Natural killer cell (primary cell): Measurements from ENCODE around the gene MTMR4. TPM values are rescaled to one million over a fixed set of nuclear protein-coding genes. Genes with fewer than 3 reads are reported as not detected.

Experiments used
- ATAC-seq, 3 donors: fragments of 150-1000 bp in 2 of 3; fragments of 200-7000 bp in 1 of 3; cut with Tn5 transposase; 1 replicate in 1 of 3; 2 replicates in 2 of 3; pipeline ENCODE4 v1.10.0; 2021; ENCODE audit warnings: mild to moderate bottlenecking in 2 of 3, moderate library complexity in 2 of 3
- DNase-seq, 2 donors: peaks; one replicate each; pipeline versions ENCODE4 v3.0.0 to v3.0.0-alpha.2; 2013 to 2021; ENCODE audit warnings: mixed read lengths in 1 of 2
- H3K27ac ChIP-seq: one replicate; pipeline ENCODE4 v1.5.1; 2013; ENCODE audit warnings: mild to moderate bottlenecking, low read length
- H3K27me3 ChIP-seq: one replicate; pipeline ENCODE4 v1.6.1; 2013; ENCODE audit warnings: low read length; ENCODE audit not compliant: control insufficient read depth, insufficient read depth
- H3K36me3 ChIP-seq: one replicate; pipeline ENCODE4 v1.6.1; 2013; ENCODE audit warnings: low read length; ENCODE audit not compliant: control insufficient read depth, insufficient read depth
- H3K4me1 ChIP-seq: one replicate; pipeline ENCODE4 v1.6.1; 2013; ENCODE audit warnings: low read length; ENCODE audit not compliant: control insufficient read depth, insufficient read depth
- H3K4me3 ChIP-seq: one replicate; pipeline ENCODE4 v1.5.1; 2013; ENCODE audit warnings: low read length
- H3K9me3 ChIP-seq: one replicate; pipeline ENCODE4 v1.6.1; 2013; ENCODE audit warnings: low read length; ENCODE audit not compliant: control insufficient read depth, insufficient read depth
- H3K27ac Mint-ChIP-seq, 2 donors: one replicate each; pipeline ENCODE4 v1.8.0; 2022; ENCODE audit warnings: mild to moderate bottlenecking in 2 of 2, mixed read lengths in 2 of 2, moderate library complexity in 1 of 2
- H3K27me3 Mint-ChIP-seq, 2 donors: one replicate each; pipeline ENCODE4 v1.8.0; 2022; ENCODE audit warnings: low read depth in 2 of 2, mixed read lengths in 2 of 2
- H3K36me3 Mint-ChIP-seq: one replicate; pipeline ENCODE4 v1.8.0; 2022; ENCODE audit warnings: mixed read lengths
- H3K4me1 Mint-ChIP-seq, 2 donors: one replicate each; pipeline ENCODE4 v1.8.0; 2022; ENCODE audit warnings: mixed read lengths in 2 of 2
- H3K4me3 Mint-ChIP-seq: one replicate; pipeline ENCODE4 v1.8.0; 2022; ENCODE audit warnings: mild to moderate bottlenecking, moderate library complexity, mixed read lengths
- H3K9me3 Mint-ChIP-seq, 2 donors: one replicate each; pipeline ENCODE4 v1.8.0; 2022; ENCODE audit warnings: mixed read lengths in 2 of 2
- WGBS: methylation state at CpG from one replicate; pipeline ENCODE4 v1.1.7; 2013; ENCODE audit warnings: missing lambda C conversion rate; ENCODE audit not compliant: insufficient coverage; 5-methylcytosine and 5-hydroxymethylcytosine counted together
- intact Hi-C: fragments of 100-400 bp; cut with micrococcal nuclease; formaldehyde crosslinking; loops from one replicate; pipeline ENCODE4 v1.14.2; 2022
- total RNA-seq, 4 donors: library from RNA; stranded (reverse); fragments of 120-200 nt in 1 of 4; gene quantifications; one replicate each; pipeline versions ENCODE4 v1.2.3 to v1.2.4, GENCODE V29; 2013 to 2022
- TF ChIP-seq, protein P1 (sequence below): fragments of 200-600 bp; IDR thresholded peaks from one replicate; pipeline ENCODE4 v1.8.0; 2022; ENCODE audit warnings: antibody characterized with exemption

Gene MTMR4
- total RNA-seq, 3 donors from 2014 or later (not counting 1 experiment from before 2014, with no cell fraction given): 28.4 to 43.4 (median 39.7) TPM

DNA sequence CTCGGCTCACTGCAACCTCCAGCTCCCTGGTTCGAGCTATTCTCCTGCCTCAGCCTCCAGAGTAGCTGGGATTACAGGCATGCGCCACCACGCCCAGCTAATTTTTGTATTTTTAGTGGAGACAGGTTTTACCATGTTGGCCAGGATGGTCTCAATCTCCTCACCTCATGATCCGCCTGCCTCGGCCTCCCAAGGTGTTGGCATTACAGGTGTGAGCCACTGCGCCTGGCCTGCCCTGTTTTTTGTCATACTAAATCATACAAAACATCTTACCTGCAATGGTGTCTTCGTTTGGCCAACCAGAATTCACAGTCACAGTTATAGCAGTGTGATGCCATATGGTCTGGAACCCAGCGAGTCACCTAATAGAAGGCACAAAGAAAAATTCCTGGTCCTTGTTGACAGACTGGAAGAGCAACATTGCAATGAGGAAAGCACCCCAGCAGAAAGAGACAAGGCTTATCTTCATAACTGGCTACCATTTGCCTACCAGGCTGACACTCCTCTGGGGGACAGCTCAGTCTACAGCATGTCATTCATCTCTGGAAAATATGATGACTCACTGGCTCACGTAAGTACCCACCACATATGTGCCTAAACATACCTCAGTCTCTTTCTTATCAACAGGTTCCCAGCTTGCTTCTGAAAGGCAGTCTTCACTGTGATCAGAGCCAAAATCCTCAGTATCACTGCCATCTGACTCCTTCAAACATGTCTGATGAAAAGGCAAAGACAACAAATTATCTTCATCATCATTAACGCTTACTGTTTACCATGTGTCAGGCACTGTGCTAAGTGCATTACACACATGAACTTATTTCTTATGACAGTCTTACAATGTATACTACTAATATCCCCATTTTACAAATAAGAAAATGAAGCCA is 22.0 kb downstream of the MTMR4 start:
- Histone ChIP-seq H3K27ac (no peak overlapping the region), H3K27me3 (no peaks in the 10 kb centered on the region), H3K4me1 (peaks cover 2% of the 10 kb centered on the region), H3K36me3 (peaks cover 56% of the 10 kb centered on the region), H3K4me3 (no peak overlapping the region), H3K9me3 (no peaks in the 10 kb centered on the region)
- Mint-ChIP-seq H3K9me3 (no peaks in the 10 kb centered on the region), H3K36me3 (peaks cover 16% of the 10 kb centered on the region), H3K4me1 (no peaks in the 10 kb centered on the region), H3K4me3 (no peak overlapping the region), H3K27me3 (no peaks in the 10 kb centered on the region), H3K27ac (no peak overlapping the region)
- intact Hi-C loops: no loop called here
- TF ChIP-seq, protein P1, sequence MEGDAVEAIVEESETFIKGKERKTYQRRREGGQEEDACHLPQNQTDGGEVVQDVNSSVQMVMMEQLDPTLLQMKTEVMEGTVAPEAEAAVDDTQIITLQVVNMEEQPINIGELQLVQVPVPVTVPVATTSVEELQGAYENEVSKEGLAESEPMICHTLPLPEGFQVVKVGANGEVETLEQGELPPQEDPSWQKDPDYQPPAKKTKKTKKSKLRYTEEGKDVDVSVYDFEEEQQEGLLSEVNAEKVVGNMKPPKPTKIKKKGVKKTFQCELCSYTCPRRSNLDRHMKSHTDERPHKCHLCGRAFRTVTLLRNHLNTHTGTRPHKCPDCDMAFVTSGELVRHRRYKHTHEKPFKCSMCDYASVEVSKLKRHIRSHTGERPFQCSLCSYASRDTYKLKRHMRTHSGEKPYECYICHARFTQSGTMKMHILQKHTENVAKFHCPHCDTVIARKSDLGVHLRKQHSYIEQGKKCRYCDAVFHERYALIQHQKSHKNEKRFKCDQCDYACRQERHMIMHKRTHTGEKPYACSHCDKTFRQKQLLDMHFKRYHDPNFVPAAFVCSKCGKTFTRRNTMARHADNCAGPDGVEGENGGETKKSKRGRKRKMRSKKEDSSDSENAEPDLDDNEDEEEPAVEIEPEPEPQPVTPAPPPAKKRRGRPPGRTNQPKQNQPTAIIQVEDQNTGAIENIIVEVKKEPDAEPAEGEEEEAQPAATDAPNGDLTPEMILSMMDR: no peak
- WGBS: 93% methylated on average over 11 of the region's 11 CpGs
- ATAC-seq (no peak), DNase-seq (no peak)

GRCh38 chr17:58491510-58492045 is 22.9 kb downstream of the MTMR4 start:
- no peak overlapping the region for H3K4me3 Mint-ChIP-seq
- DNase-seq (no peak), ATAC-seq (no peak)
- Histone ChIP-seq H3K36me3 (peaks cover 50% of the 10 kb centered on the region), H3K4me3 (no peak overlapping the region), H3K9me3 (no peaks in the 10 kb centered on the region), H3K4me1 (peaks cover 9% of the 10 kb centered on the region), H3K27me3 (no peaks in the 10 kb centered on the region), H3K27ac (no peak overlapping the region)
- no peaks in the 10 kb centered on the region for H3K27me3 Mint-ChIP-seq
- 96% methylated on average over 5 of the region's 6 CpGs for WGBS
- H3K27ac Mint-ChIP-seq: no peak overlapping the region
- TF ChIP-seq, protein P1: no peak
- H3K4me1 Mint-ChIP-seq: no peaks in the 10 kb centered on the region
- intact Hi-C loops: no loop called here
- peaks cover 16% of the 10 kb centered on the region for H3K36me3 Mint-ChIP-seq
- no peaks in the 10 kb centered on the region for H3K9me3 Mint-ChIP-seq

DNA sequence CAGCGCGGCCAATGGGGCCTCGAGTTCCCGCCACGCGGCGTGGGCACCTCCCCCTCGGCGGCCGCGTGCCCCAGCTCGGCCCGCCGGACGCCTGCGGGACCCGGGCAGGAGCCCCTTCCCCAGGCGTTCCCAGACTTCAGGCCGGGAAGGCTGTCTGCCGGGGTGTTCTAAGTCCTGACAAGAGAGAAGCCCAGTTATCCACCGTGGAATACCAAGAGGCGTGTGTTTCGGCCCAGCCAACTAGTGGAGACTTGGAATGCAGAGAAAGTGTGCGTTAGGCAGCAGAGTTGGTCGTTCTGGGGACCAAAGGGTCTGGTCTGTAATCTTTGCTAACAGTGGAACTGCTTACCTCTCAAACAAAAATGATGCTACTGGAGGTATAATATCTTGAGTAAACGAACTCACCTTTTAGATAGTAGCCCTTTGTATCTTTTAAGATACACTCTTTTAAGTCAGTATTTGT is 26.0 kb downstream of the MTMR4 start:
- 91% methylated on average over 25 of the region's 26 CpGs for WGBS
- Mint-ChIP-seq H3K27ac (peak overlapping the region in 1 of 2 donors; percentile 48), H3K27me3 (no peaks in the 10 kb centered on the region), H3K4me3 (peak overlapping the region; percentile 47), H3K4me1 (no peaks in the 10 kb centered on the region), H3K36me3 (peaks cover 7% of the 10 kb centered on the region), H3K9me3 (no peaks in the 10 kb centered on the region)
- TF ChIP-seq, protein P1: no peak
- H3K27ac ChIP-seq: no peak overlapping the region
- no peak for ATAC-seq
- H3K27me3 ChIP-seq: no peaks in the 10 kb centered on the region
- H3K9me3 ChIP-seq: no peaks in the 10 kb centered on the region
- DNase-seq: no peak
- H3K36me3 ChIP-seq: peaks cover 23% of the 10 kb centered on the region
- H3K4me1 ChIP-seq: peaks cover 9% of the 10 kb centered on the region
- H3K4me3 ChIP-seq: no peak overlapping the region
- intact Hi-C loops: loop anchor here (5.0 kb wide), 1 partner anchor 171 kb away; no protein-coding TSS in a partner anchor
